OCI-LY1 (cell line): ENCODE results near the gene TMEM98.

Experiments
- H2AFZ ChIP-seq: fragments of 200-600 bp; sonication (generic), shearing (Covaris generic); 2 replicates; pipeline ENCODE4 v1.6.0; 2014; ENCODE audit warnings: antibody characterized with exemption, mild to moderate bottlenecking, low read length
- H3F3A ChIP-seq: fragments of 200-600 bp; sonication (generic), shearing (Covaris generic); 2 replicates; pipeline ENCODE4 v1.6.0; 2014; ENCODE audit warnings: mild to moderate bottlenecking, antibody characterized with exemption, low read length, moderate library complexity; ENCODE audit not compliant: insufficient read depth
- H3K27ac ChIP-seq: fragments of 200-600 bp; sonication (generic); 2 replicates; pipeline ENCODE4 v1.5.1; 2014; ENCODE audit warnings: low read length, mixed run types, mild to moderate bottlenecking, low read depth; ENCODE audit not compliant: poor library complexity, severe bottlenecking
- H3K27me3 ChIP-seq: fragments of 200-600 bp; sonication (generic); 2 replicates; pipeline ENCODE4 v1.6.0; 2014; ENCODE audit warnings: antibody characterized with exemption, mild to moderate bottlenecking, low read length, moderate library complexity; ENCODE audit not compliant: insufficient read depth
- H3K36me3 ChIP-seq: fragments of 200-600 bp; sonication (generic); 2 replicates; pipeline ENCODE4 v1.6.1; 2014; ENCODE audit warnings: mild to moderate bottlenecking, antibody characterized with exemption, low read length, moderate library complexity, mixed read lengths; ENCODE audit not compliant: insufficient read depth
- H3K4me1 ChIP-seq: fragments of 200-600 bp; sonication (generic); 2 replicates; pipeline ENCODE4 v1.5.1; 2014; ENCODE audit warnings: mild to moderate bottlenecking, low read length, moderate library complexity; ENCODE audit not compliant: insufficient read depth, severe bottlenecking
- H3K4me2 ChIP-seq: fragments of 200-600 bp; sonication (generic), shearing (Covaris generic); 2 replicates; pipeline ENCODE4 v1.6.1; 2014; ENCODE audit warnings: low read length
- H3K4me3 ChIP-seq: fragments of 200-600 bp; sonication (generic); 2 replicates; pipeline ENCODE4 v1.5.1; 2014; ENCODE audit warnings: low read length, low read depth, mild to moderate bottlenecking, mixed read lengths; ENCODE audit not compliant: poor library complexity, severe bottlenecking
- H3K79me2 ChIP-seq: fragments of 200-600 bp; shearing (Covaris generic); 2 replicates; pipeline ENCODE4 v1.6.1; 2016; ENCODE audit warnings: mixed run types, low read length, mixed read lengths; ENCODE audit not compliant: insufficient read depth
- H3K9ac ChIP-seq: fragments of 200-600 bp; sonication (generic), shearing (Covaris generic); 2 replicates; pipeline ENCODE4 v1.6.1; 2014; ENCODE audit warnings: mild to moderate bottlenecking, low read length, mixed read lengths
- H3K9me2 ChIP-seq: fragments of 200-600 bp; sonication (generic), shearing (Covaris generic); 2 replicates; pipeline ENCODE4 v1.6.1; 2014; ENCODE audit warnings: low read depth, mild to moderate bottlenecking, low read length, mixed read lengths
- H3K9me3 ChIP-seq: fragments of 200-600 bp; shearing (Covaris generic); 2 replicates; pipeline ENCODE4 v1.6.1; 2014; ENCODE audit warnings: low read length, mixed read lengths
- H4K20me1 ChIP-seq: fragments of 200-600 bp; sonication (generic), shearing (Covaris generic); 2 replicates; pipeline ENCODE4 v1.6.0; 2016; ENCODE audit warnings: mild to moderate bottlenecking, low read length; ENCODE audit not compliant: insufficient read depth
- EZH2 ChIP-seq: fragments of 200-600 bp; sonication (generic), shearing (Covaris generic); IDR thresholded peaks from 2 replicates; pipeline ENCODE4 v1.8.0; 2017; ENCODE audit warnings: borderline replicate concordance, mixed run types, mild to moderate bottlenecking, antibody characterized with exemption, low read length, moderate library complexity, mixed read lengths
- TF ChIP-seq, protein P1 (sequence below): fragments of 200-600 bp; sonication (generic), shearing (Covaris generic); IDR thresholded peaks from 2 replicates; pipeline ENCODE4 v1.5.1; 2017; ENCODE audit warnings: mild to moderate bottlenecking, antibody characterized with exemption, low read length, moderate library complexity, mixed read lengths

Gene TMEM98

DNA sequence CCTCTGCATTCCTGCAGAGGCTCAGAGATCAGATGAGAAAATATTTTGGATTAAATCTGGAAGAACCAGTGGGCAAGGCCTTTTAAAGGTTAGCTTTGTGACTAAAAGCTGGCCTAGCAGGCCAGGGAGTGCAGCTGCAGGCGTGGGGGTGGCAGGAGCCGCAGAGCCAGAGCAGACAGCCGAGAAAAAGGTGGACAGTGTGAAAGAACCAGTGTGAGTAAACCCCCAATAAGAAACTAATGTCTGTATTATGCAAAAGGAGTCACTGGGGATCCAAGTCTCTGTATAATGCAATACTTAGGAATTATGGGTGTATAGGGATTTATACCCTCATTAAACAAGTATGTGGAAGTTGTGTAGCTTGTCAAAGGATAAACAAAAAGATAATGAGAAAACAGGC is 42.3 kb downstream of the TMEM98 start:
- Histone ChIP-seq H3K27me3 (no peaks in the 10 kb centered on the region), H3K27ac (no peak overlapping the region), H3K36me3 (no peaks in the 10 kb centered on the region), H2AFZ (no peak overlapping the region), H4K20me1 (no peaks in the 10 kb centered on the region), H3K9me3 (no peaks in the 10 kb centered on the region), H3K9me2 (no peaks in the 10 kb centered on the region), H3F3A (no peaks in the 10 kb centered on the region), H3K79me2 (no peaks in the 10 kb centered on the region), H3K4me2 (no peak overlapping the region), H3K4me1 (no peaks in the 10 kb centered on the region), H3K9ac (no peak overlapping the region), H3K4me3 (no peak overlapping the region)
- TF ChIP-seq EZH2 = no peak
- TF ChIP-seq, protein P1, sequence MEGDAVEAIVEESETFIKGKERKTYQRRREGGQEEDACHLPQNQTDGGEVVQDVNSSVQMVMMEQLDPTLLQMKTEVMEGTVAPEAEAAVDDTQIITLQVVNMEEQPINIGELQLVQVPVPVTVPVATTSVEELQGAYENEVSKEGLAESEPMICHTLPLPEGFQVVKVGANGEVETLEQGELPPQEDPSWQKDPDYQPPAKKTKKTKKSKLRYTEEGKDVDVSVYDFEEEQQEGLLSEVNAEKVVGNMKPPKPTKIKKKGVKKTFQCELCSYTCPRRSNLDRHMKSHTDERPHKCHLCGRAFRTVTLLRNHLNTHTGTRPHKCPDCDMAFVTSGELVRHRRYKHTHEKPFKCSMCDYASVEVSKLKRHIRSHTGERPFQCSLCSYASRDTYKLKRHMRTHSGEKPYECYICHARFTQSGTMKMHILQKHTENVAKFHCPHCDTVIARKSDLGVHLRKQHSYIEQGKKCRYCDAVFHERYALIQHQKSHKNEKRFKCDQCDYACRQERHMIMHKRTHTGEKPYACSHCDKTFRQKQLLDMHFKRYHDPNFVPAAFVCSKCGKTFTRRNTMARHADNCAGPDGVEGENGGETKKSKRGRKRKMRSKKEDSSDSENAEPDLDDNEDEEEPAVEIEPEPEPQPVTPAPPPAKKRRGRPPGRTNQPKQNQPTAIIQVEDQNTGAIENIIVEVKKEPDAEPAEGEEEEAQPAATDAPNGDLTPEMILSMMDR = no peak

DNA sequence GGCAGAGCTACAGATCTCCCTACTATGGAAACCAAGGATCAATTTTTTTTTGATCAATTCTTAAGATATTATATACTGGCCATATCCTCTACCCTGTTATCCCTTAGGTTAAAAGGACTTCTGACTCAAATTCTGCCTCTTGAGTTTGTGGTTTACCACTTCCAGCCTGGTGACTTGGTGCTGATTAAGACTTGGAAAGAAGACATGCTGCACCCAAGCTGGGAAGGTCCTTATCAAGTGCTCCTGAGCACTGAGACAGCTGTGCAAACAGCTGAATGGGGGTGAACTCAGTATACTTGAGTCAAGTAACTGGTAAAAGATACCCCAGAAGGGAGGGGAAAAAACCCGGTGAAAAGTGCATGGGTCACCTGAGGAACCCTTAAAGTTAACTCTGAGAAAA is 43.2 kb downstream of the TMEM98 start:
- no peak for TF ChIP-seq EZH2
- TF ChIP-seq, protein P1 = no peak
- H3K79me2 ChIP-seq = no peaks in the 10 kb centered on the region
- no peak overlapping the region for H2AFZ ChIP-seq
- no peaks in the 10 kb centered on the region for H3K9me2 ChIP-seq
- no peaks in the 10 kb centered on the region for H4K20me1 ChIP-seq
- no peaks in the 10 kb centered on the region for H3K9me3 ChIP-seq
- H3K4me2 ChIP-seq = no peak overlapping the region
- H3K4me1 ChIP-seq = no peaks in the 10 kb centered on the region
- no peaks in the 10 kb centered on the region for H3F3A ChIP-seq
- no peaks in the 10 kb centered on the region for H3K27me3 ChIP-seq
- no peak overlapping the region for H3K27ac ChIP-seq
- H3K4me3 ChIP-seq = no peak overlapping the region
- H3K36me3 ChIP-seq = no peaks in the 10 kb centered on the region
- no peak overlapping the region for H3K9ac ChIP-seq

DNA sequence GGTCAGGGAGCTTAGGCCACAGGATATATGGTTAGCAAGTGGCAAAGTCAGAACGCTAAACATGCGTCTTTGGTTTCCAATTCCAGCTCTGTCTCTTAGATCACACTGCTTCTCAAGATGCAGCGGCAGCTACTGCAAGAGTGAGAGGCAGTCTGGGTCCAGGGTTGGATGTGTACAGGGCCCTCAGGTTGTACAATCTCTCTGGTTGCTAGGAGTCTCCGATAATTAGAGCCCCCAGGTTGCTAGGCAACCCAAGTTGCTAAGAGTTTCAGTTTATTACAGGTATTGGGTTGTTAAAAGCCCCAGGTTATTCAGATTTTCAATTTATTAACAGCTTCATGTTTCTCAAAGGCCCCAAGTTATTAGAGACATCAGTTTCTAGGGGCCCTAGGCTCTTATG is 48.2 kb downstream of the TMEM98 start:
- Histone ChIP-seq H3K9me3 (no peaks in the 10 kb centered on the region), H3K4me3 (no peak overlapping the region), H3K9me2 (no peaks in the 10 kb centered on the region), H3K4me2 (no peak overlapping the region), H3F3A (no peaks in the 10 kb centered on the region), H4K20me1 (no peaks in the 10 kb centered on the region), H3K27me3 (no peaks in the 10 kb centered on the region), H2AFZ (no peak overlapping the region), H3K27ac (no peak overlapping the region), H3K36me3 (no peaks in the 10 kb centered on the region), H3K4me1 (no peaks in the 10 kb centered on the region), H3K79me2 (no peaks in the 10 kb centered on the region), H3K9ac (no peak overlapping the region)
- TF ChIP-seq, protein P1 = no peak
- no peak for TF ChIP-seq EZH2
